Right atrium auricular region (tissue), 2 donors: Measurements from ENCODE around the gene CAMTA1. TPM values are rescaled to one million over a fixed set of nuclear protein-coding genes. Genes with fewer than 3 reads are reported as not detected.

Source experiments
- DNase-seq: peaks from one replicate; pipeline ENCODE4 v3.0.0-alpha.2; 2019; ENCODE audit warnings: low spot score
- H3K27ac ChIP-seq, 2 donors: fragments of 200-600 bp; sonication (generic); 1 replicate in 1 of 2; 2 replicates in 1 of 2; pipeline ENCODE4 v1.5.1; 2016 to 2019
- H3K27me3 ChIP-seq, 2 donors: fragments of 200-600 bp; sonication (generic); one replicate each; pipeline versions ENCODE4 v1.5.1 to v1.6.0; 2017 to 2019
- H3K36me3 ChIP-seq: fragments of 200-600 bp; sonication (generic); one replicate; pipeline ENCODE4 v1.5.1; 2016
- H3K4me1 ChIP-seq, 2 donors: fragments of 200-600 bp; sonication (generic); one replicate each; pipeline versions ENCODE4 v1.5.1 to v1.6.0; 2017 to 2019
- H3K4me3 ChIP-seq, 2 donors: fragments of 200-600 bp; sonication (generic); 1 replicate in 1 of 2; 2 replicates in 1 of 2; pipeline ENCODE4 v1.5.1; 2017 to 2019; ENCODE audit warnings: mild to moderate bottlenecking in 1 of 2, moderate library complexity in 1 of 2
- H3K9me3 ChIP-seq, 2 donors: fragments of 200-600 bp; sonication (generic); one replicate each; pipeline ENCODE4 v1.5.1; 2019
- CTCF ChIP-seq, 2 donors: fragments of 200-600 bp; sonication (generic); IDR thresholded peaks; one replicate each; pipeline ENCODE4 v1.5.1; 2019; ENCODE audit warnings: antibody characterized with exemption in 2 of 2
- total RNA-seq, 2 donors: library from RNA; depleted of rRNA; stranded (reverse); fragments of >200 nt; gene quantifications; one replicate each; pipeline ENCODE4 v1.1.0, GENCODE V29; 2016

Gene CAMTA1
- total RNA-seq, 2 donors from 2014 or later, result 132 to 190 TPM

GRCh38 chr1:6788946-6789345 lies 3.7 kb downstream of the CAMTA1 start:
- no peaks in the 10 kb centered on the region for H3K9me3 ChIP-seq
- no peak for TF ChIP-seq CTCF (IDR thresholded peaks at IDR 0.05)
- peak overlapping the region in 1 of 2 donors; percentile 45 for H3K27ac ChIP-seq
- peaks cover 0 to 26% of the 10 kb centered on the region in 2 donors for H3K4me1 ChIP-seq
- H3K36me3 ChIP-seq, result no peaks in the 10 kb centered on the region
- no peak overlapping the region for H3K4me3 ChIP-seq
- no peak for DNase-seq
- H3K27me3 ChIP-seq, result no peaks in the 10 kb centered on the region

GRCh38 chr1:6790146-6790545 lies 4.9 kb downstream of the CAMTA1 start:
- TF ChIP-seq CTCF (IDR thresholded peaks at IDR 0.05), result no peak
- H3K4me3 ChIP-seq, result no peak overlapping the region
- H3K36me3 ChIP-seq, result no peaks in the 10 kb centered on the region
- no peaks in the 10 kb centered on the region for H3K27me3 ChIP-seq
- DNase-seq, result no peak
- H3K9me3 ChIP-seq, result no peaks in the 10 kb centered on the region
- no peak overlapping the region for H3K27ac ChIP-seq
- H3K4me1 ChIP-seq, result peaks cover 0 to 30% of the 10 kb centered on the region in 2 donors

- H3K9me3 ChIP-seq, result no peaks in the 10 kb centered on the region
- TF ChIP-seq CTCF (IDR thresholded peaks at IDR 0.05), result peak in 1 of 2 donors; percentile 65
- H3K4me1 ChIP-seq, result peaks cover 0 to 25% of the 10 kb centered on the region in 2 donors
- H3K27ac ChIP-seq, result no peak overlapping the region
- H3K27me3 ChIP-seq, result no peaks in the 10 kb centered on the region
- DNase-seq, result no peak
- H3K36me3 ChIP-seq, result no peaks in the 10 kb centered on the region
- H3K4me3 ChIP-seq, result no peak overlapping the region
Observed at GRCh38 chr1:6794164-6794563, 8.9 kb downstream of the CAMTA1 start.

GRCh38 chr1:6795203-6795602 lies 9.9 kb downstream of the CAMTA1 start:
- TF ChIP-seq CTCF (IDR thresholded peaks at IDR 0.05), result no peak
- DNase-seq, result no peak
- H3K4me1 ChIP-seq, result peaks cover 0 to 27% of the 10 kb centered on the region in 2 donors
- no peaks in the 10 kb centered on the region for H3K27me3 ChIP-seq
- no peaks in the 10 kb centered on the region for H3K36me3 ChIP-seq
- no peak overlapping the region for H3K4me3 ChIP-seq
- H3K27ac ChIP-seq, result peak overlapping the region in 1 of 2 donors; percentile 18
- H3K9me3 ChIP-seq, result no peaks in the 10 kb centered on the region

- no peaks in the 10 kb centered on the region for H3K27me3 ChIP-seq
- peaks cover 0 to 32% of the 10 kb centered on the region in 2 donors for H3K4me1 ChIP-seq
- H3K36me3 ChIP-seq, result no peaks in the 10 kb centered on the region
- TF ChIP-seq CTCF (IDR thresholded peaks at IDR 0.05), result no peak
- no peak overlapping the region for H3K4me3 ChIP-seq
- H3K27ac ChIP-seq, result peak overlapping the region in 1 of 2 donors; percentile 36
- H3K9me3 ChIP-seq, result no peaks in the 10 kb centered on the region
- DNase-seq, result no peak
Observed at GRCh38 chr1:6795661-6796060, 10.4 kb downstream of the CAMTA1 start.

- no peaks in the 10 kb centered on the region for H3K27me3 ChIP-seq
- no peaks in the 10 kb centered on the region for H3K36me3 ChIP-seq
- H3K4me1 ChIP-seq, result peaks cover 0 to 36% of the 10 kb centered on the region in 2 donors
- no peak overlapping the region for H3K4me3 ChIP-seq
- peak overlapping the region; percentile 13 to 36 for H3K27ac ChIP-seq
- no peak for TF ChIP-seq CTCF (IDR thresholded peaks at IDR 0.05)
- DNase-seq, result no peak
- no peaks in the 10 kb centered on the region for H3K9me3 ChIP-seq
Observed at GRCh38 chr1:6796095-6796494, 10.8 kb downstream of the CAMTA1 start.
